GM21576 (cell line): ENCODE results near the gene SNAI3.
A peak's percentile ranks its signal among the peaks of the same experiment; 100 is the strongest.

Experiments
- ATAC-seq: cut with Tn5 transposase; IDR thresholded peaks from one replicate; pipeline ENCODE4 v1.9.1; 2021; ENCODE audit warnings: mild to moderate bottlenecking, moderate library complexity; ENCODE audit not compliant: unreplicated experiment

Gene SNAI3

DNA sequence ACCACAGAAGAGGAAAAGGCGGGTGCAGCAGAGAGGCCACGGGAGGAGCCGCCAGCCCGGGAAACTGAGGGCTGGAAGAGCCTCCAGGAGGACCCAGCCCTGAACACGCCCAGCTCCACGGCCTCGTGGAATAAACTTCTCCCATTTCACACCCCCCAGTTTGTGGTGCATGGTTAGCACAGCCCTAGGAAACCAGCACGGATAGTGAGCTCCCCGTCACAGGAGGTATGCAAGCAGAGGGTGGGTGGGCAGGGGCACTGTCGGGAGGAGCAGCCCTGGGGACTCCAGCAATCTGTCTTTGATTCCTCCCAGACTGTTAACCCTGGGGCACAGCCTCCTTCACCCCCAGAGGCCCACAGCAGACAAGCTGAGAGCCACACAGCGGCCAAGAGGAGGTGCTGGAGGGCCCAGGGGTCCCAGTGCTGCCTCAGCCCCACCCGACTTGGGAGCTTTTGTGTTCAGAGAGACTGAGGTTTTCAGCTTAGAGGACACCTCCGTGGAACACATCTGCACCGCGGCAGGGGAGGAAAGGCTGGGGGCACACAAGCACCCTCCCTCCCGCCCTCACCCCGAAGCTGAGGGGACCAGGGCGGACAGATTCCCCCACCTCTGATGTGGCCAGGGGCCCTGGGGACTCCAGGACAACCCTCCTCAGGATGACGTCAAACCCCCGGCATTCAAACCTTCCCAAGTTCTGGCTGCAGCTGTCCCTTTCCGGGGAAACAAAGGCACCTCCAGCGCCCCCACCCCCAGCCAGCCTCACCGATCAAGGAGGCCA is 49.6 kb downstream of the SNAI3 start:
- ATAC-seq, result no peak

DNA sequence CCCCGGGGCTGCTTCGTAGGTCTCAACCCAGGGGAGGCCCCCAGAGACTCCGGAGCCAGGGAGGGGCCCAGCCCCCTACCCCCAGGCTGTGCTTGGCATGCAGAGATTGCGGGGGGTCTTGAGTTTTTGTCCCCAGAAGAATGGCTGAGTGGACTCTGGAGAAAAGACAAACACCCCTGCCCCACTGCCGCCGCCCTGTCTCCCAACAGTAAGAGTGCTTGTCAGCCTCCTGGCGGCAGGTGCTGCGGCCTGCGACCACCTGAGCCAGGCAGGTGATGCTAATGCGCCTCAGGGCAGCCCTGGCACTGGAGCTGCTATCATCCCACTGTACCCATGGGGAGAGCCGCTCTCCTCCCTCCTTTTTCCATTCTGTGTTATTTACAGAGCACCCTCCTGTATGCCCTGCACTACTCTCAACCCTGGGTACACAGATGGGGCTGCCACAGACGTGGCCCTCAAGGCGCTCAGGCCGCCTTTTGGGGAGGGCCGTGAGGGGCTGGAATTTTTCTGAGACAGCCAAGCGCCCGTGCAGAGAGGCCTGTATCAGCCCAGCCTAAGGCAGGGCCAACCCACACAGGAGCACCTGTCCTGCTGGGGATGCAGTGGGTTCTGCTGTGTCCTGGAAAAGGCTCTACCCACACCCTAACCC is 50.5 kb downstream of the SNAI3 start:
- ATAC-seq, result no peak

- no peak for ATAC-seq
Measured at GRCh38 chr16:88634994-88635670, 51.2 kb downstream of the SNAI3 start.

GRCh38 chr16:88634141-88634993 is 51.9 kb downstream of the SNAI3 start:
- ATAC-seq, result peak; percentile 52

DNA sequence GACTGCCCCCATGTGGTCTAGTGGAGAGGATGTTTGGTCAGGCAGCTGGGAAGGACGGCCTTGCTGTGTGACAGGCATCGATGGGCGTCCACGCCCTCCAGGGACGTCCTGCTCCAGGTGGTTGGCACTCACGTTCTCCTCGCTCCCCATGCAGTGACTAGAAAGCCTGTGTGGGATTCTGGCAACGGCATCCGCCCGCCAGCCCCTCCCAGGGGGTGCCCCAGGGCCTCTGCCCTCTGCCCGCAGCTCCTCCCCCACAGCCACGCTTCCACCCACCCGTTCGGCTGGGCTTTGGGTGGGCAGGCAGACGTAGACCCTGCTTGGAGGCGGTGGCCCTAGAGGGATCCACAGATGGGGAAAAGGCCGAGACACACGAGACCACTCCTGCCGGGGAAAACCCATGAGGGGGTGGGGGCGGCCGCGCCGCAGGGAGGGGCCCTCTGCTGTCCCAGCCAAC is 52.6 kb downstream of the SNAI3 start:
- ATAC-seq, result peak; percentile 31

DNA sequence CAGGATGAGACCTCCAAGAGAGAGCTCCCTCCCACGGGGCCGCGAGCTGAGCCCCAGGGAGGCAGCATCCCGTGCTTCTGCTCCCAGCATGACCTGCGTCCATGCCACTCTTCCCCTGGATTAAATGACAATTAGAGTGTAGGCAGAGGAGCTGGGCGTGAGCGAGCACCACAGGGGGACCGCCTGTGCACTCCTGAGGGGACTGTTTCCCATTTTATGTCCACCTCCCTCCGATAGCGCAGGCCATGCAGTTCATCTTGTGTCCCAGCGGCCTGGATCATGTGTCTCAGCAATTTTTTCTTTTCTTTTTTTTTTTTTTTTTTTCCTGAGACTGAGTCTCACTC is 53.7 kb downstream of the SNAI3 start:
- ATAC-seq, result no peak

- no peak for ATAC-seq
Measured at GRCh38 chr16:88631920-88632586, 54.3 kb downstream of the SNAI3 start.

- no peak for ATAC-seq
Measured at GRCh38 chr16:88631384-88631783, 54.9 kb downstream of the SNAI3 start.

- no peak for ATAC-seq
Measured at GRCh38 chr16:88630941-88631340, 55.4 kb downstream of the SNAI3 start.

- no peak for ATAC-seq
Measured at GRCh38 chr16:88630433-88630832, 55.9 kb downstream of the SNAI3 start.

DNA sequence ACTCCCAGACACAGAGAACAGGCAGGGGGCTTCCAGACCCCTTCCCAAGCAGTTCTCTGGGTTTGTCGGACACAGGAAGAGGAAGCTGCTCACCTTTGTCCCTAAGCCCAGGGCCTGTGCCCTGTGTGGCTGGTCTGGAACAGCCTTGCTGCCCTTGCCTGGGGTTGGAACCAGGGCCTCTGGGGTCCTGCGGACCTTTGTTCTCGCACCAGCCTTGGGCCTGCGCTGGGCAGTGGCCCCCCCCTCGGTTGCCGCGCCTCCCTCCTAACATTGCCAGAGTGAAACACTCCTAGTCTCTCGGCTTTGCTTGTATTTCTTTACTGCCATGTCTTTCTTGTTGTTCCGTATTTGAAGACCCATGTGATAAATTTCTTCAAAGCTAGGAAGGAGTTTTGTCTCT is 56.5 kb downstream of the SNAI3 start:
- ATAC-seq, result no peak

GRCh38 chr16:88628512-88628974 is 57.8 kb downstream of the SNAI3 start:
- ATAC-seq, result no peak
